Stimulated activated effector memory CD8-positive, alpha-beta T cell treated with anti-CD3 and anti-CD28 coated beads, Interleukin-12 subunit alpha, Interleukin-12 subunit beta, amount 100 ng/mL, for 72 hours (primary cell): ENCODE results near the gene NHS.

Source experiments
- ATAC-seq: fragments of 150-1000 bp; cut with Tn5 transposase; 2 replicates; pipeline ENCODE4 v1.10.0; 2021
- DNase-seq, 2 donors: peaks; one replicate each; pipeline ENCODE4 v3.0.0; 2021 to 2022; ENCODE audit warnings: low spot score in 2 of 2
- H3K27ac Mint-ChIP-seq: one replicate; pipeline ENCODE4 v1.8.0; 2022; ENCODE audit warnings: mild to moderate bottlenecking, mixed read lengths
- H3K36me3 Mint-ChIP-seq: one replicate; pipeline ENCODE4 v1.8.0; 2022; ENCODE audit warnings: mild to moderate bottlenecking, mixed read lengths
- H3K4me1 Mint-ChIP-seq: one replicate; pipeline ENCODE4 v1.8.0; 2022; ENCODE audit warnings: mixed read lengths
- H3K4me3 Mint-ChIP-seq: one replicate; pipeline ENCODE4 v1.8.0; 2022; ENCODE audit warnings: mild to moderate bottlenecking, mixed read lengths
- H3K9me3 Mint-ChIP-seq: one replicate; pipeline ENCODE4 v1.8.0; 2022; ENCODE audit warnings: mixed read lengths

NHS gene

DNA sequence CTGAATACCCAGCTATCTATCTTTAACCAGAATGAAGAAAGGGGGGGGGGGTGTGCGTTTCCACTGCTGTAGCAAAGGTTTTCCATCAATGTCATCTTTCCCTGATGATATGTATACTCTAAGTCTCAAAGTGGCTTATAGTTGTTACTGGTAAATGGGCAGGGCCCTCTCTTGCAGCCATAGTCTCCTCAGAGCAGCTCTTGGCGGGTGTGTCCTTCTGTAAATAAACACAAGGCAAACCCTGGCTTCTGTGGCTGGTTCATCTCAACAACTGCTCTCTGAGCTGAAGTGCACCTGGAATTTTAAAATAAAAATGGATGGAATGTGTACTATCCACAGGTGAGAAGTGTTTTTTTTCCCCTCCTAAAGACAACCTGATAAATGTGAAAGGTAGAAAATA, 304.8 kb downstream of the NHS start:
- Mint-ChIP-seq H3K9me3 (no peaks in the 10 kb centered on the region), H3K27ac (no peak overlapping the region), H3K4me1 (peaks cover 15% of the 10 kb centered on the region), H3K4me3 (no peak overlapping the region), H3K36me3 (no peaks in the 10 kb centered on the region)
- DNase-seq (no peak), ATAC-seq (no peak)

DNA sequence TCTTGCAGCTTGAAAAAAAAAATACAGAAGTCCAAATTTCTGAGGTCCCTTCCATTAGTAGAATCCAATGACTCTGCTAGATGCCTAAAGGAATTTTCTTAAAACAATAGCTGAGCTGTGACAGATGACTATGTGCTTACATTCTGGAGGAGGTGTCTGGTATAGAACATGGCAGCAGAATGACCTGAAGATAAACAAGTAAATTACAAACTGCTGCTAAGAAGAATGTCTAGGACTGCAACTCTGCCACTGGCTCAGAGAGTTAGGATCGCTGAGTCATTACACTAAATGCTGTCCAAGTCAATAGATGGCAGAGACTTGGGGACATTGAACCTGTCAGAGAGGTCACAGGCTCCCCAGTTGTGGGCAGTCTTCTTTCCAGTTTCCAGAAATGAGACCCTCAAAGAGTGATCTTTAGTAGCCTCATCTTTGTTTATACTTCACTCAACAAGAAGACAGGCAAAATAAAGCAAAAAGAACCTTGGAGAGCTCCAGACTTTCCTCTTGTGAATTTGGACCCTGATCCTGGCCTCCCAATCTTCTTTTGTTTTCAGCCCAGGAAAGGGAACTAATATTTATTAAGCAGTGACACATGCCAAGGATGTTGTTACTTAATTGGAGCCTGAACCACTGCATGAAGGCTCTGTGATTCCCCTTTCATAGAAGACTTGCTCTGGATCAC, 305.9 kb downstream of the NHS start:
- H3K4me1 Mint-ChIP-seq, result peaks cover 15% of the 10 kb centered on the region
- no peak overlapping the region for H3K27ac Mint-ChIP-seq
- ATAC-seq (no peak), DNase-seq (no peak)
- H3K4me3 Mint-ChIP-seq, result no peak overlapping the region
- no peaks in the 10 kb centered on the region for H3K9me3 Mint-ChIP-seq
- H3K36me3 Mint-ChIP-seq, result no peaks in the 10 kb centered on the region

DNA sequence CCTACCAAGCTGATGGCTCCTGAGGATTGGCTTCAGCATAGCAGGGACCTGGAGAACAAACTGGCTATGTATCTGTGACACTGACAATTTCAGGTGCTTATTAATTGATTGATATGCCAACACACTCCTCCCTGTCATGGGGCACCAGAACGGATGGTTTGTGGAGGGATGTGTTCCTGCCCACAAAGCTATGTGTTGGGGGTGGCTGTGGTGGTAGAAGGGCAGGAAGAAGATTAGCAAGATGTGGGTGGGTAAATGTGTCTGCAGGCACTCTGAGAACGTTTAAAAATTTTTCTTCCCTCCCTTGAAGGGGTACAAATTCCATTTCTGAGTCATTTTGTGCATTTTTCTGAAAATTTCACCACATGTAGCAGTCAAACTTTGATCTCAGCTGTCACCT, 307.3 kb downstream of the NHS start:
- Mint-ChIP-seq H3K4me1 (peaks cover 15% of the 10 kb centered on the region), H3K4me3 (no peak overlapping the region), H3K27ac (no peak overlapping the region), H3K9me3 (no peaks in the 10 kb centered on the region), H3K36me3 (no peaks in the 10 kb centered on the region)
- ATAC-seq (peak; percentile 61), DNase-seq (no peak)

DNA sequence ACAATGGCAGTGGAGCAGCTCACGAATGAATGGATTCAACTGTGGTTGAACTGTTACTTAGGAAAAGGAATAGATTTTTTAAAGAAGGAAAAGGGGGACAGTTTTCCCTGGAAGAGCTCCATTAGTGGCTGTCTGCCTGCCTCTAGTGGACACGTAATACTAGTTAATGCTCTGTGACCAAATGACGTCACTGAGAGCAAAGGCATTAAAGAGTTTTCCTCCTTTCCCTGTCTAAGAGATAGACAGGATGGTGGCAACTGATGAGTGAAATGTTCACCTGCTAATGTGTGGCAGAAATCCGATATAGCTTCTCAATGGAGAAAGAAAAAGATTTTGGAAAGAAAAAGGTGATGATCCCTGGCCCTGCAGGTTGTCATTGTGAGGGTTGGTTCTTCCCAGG, 310.0 kb downstream of the NHS start:
- ATAC-seq (no peak), DNase-seq (no peak)
- Mint-ChIP-seq H3K9me3 (no peaks in the 10 kb centered on the region), H3K27ac (no peak overlapping the region), H3K4me3 (no peak overlapping the region), H3K4me1 (peaks cover 15% of the 10 kb centered on the region), H3K36me3 (no peaks in the 10 kb centered on the region)

DNA sequence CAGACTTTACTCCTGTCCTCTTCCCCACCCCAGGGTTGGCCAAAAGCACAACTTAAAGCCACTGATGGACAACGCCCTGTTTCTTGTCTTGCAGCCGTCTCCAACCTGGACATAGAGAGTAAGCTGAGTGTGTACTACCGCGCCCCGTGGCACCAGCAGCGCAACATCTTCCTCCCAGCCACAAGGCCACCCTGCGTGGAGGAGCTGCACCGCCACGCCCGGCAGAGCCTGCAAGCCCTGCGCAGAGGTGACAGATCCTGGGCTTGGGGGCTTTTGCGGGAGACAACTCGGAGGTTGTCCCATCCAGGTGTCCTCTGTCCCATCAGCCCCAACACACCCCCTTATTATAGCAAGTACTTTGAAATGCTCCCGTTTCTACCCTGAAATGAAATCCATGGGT, 312.6 kb downstream of the NHS start:
- H3K36me3 Mint-ChIP-seq, result no peaks in the 10 kb centered on the region
- ATAC-seq (no peak), DNase-seq (no peak)
- no peak overlapping the region for H3K27ac Mint-ChIP-seq
- no peaks in the 10 kb centered on the region for H3K9me3 Mint-ChIP-seq
- no peak overlapping the region for H3K4me3 Mint-ChIP-seq
- peaks cover 4% of the 10 kb centered on the region for H3K4me1 Mint-ChIP-seq

DNA sequence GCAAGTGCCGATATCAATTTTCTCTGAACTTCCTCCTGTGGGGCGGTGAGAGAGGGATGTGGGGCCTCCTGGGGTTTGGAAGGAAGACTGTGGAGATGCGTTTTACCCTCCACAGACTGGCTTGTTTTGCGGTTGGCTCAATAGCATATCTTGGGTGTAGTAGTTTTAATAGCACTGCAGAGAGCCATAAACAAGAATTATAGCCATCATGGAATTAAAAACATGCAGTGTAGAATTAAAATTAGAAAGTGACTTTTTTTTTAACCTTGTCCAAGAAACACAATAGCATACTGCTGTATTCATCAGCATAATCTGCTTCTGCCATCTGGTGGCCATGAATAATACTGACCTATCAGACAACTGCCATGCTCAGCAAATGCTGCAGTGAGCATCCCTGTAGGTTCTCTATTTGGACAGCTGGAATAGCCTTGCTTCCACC, 315.0 kb downstream of the NHS start:
- ATAC-seq (no peak), DNase-seq (no peak)
- Mint-ChIP-seq H3K4me3 (no peak overlapping the region), H3K27ac (no peak overlapping the region), H3K36me3 (no peaks in the 10 kb centered on the region), H3K4me1 (no peaks in the 10 kb centered on the region), H3K9me3 (no peaks in the 10 kb centered on the region)

DNA sequence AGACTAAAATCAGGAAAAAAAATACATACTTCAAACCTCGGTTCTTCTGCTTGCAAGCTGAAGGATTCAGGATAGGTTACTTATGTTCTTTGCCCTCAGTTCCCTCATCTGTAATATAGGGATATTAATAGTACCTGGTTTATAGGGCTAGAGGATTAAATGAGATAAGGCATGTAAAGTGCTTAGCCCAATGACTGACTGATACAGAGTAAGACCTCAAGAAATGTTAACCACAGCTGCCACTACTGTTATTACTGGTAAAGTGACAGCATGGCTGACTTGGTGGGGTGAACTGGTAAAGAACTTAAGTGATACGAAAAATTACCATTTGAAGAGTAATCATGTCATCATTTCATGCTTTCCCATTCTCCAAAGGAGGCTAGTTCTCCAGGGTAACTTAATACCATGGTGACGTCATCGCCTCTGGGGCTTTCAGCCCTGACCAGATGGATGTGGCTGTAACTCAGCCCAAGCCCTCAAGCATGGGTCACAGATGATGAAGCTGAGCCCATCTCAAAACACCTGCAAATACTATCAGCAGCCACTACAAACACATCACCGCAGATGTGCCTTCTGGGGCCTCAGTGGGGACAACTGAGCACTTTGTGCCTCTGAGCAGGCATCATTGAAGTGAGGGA, 317.8 kb downstream of the NHS start:
- Mint-ChIP-seq H3K36me3 (no peaks in the 10 kb centered on the region), H3K9me3 (no peaks in the 10 kb centered on the region), H3K4me1 (no peaks in the 10 kb centered on the region), H3K27ac (no peak overlapping the region), H3K4me3 (no peak overlapping the region)
- DNase-seq (no peak), ATAC-seq (peak; percentile 83)

DNA sequence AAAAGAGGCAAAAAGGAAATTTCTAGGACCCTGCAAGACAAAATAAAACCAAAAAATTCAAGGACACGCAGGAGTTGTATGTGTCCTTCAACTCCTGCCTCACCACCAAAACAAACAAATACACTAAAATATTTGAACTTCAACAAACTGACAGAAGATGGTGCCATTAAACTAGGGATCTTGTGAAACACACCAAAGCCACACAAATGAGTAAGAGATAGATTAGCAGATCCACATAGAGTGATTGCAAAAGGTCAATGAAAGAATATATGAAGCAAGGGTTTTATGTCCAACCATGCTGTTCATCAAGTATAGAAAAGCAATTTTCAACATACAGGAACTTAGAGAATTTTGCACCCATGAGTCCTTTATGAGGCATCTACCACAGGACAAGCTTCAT, 322.2 kb downstream of the NHS start:
- no peaks in the 10 kb centered on the region for H3K9me3 Mint-ChIP-seq
- no peak overlapping the region for H3K27ac Mint-ChIP-seq
- H3K36me3 Mint-ChIP-seq, result no peaks in the 10 kb centered on the region
- no peak overlapping the region for H3K4me3 Mint-ChIP-seq
- ATAC-seq (no peak), DNase-seq (no peak)
- no peaks in the 10 kb centered on the region for H3K4me1 Mint-ChIP-seq

DNA sequence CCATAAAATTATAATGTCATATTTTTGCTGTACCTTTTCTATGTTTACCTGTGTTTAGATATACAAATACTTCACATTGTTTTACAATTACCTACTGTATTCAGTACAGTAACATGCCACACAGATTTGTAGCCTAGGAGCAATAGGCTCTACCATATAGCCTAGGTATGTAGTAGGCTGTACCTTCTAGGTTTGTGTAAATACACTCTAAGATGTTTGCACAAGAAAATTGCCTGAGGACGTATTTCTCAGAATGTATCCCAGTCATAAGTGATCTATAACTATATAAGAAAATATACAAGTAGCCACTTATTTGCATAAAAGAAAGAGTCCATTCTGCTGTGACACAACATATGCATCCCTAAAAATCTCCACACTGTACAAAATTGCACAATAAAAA, 326.0 kb downstream of the NHS start:
- H3K4me1 Mint-ChIP-seq, result no peaks in the 10 kb centered on the region
- no peak overlapping the region for H3K27ac Mint-ChIP-seq
- H3K9me3 Mint-ChIP-seq, result no peaks in the 10 kb centered on the region
- no peak for ATAC-seq
- H3K36me3 Mint-ChIP-seq, result no peaks in the 10 kb centered on the region
- DNase-seq, result no peak
- no peak overlapping the region for H3K4me3 Mint-ChIP-seq

DNA sequence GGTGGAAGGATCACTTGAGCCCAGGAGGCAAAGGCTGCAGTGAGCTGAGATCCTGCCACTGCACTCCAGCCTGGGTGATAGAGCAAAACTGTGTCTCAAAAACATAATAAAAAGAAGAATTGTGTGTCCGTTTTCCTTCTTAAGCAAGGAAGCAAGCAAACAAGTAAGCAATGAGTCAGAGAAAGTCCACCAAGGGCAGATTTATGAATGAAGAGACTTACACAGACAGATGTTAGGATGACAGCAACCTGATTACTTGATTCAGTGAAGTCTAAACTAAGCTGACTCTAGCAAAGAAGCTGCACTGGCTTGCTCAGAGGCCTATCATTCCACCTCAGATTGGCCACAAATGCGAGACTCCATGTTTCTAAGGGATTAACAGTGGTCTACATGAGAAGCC, 328.2 kb downstream of the NHS start:
- no peak for ATAC-seq
- no peaks in the 10 kb centered on the region for H3K4me1 Mint-ChIP-seq
- H3K9me3 Mint-ChIP-seq, result no peaks in the 10 kb centered on the region

DNA sequence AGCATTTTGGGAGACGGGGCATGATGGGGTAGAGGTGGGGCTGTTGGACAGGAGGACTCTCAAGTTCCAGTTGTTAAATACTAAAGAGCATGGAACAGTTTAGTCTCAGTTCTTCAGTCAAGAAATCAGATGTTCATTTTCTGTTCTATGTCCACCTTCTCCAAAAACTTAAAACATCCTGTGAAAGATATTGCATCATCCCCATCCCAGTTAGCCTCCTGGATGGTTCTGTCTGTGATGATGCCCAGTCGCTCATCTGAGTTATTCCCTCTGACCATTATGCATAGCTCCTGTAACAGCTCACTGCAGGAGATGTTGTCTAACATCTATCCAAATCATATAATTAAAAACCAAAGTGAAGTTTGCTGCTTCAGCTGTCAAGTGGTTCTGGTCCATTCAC, 330.2 kb downstream of the NHS start:
- Mint-ChIP-seq H3K4me3 (no peak overlapping the region), H3K27ac (no peak overlapping the region), H3K4me1 (no peaks in the 10 kb centered on the region), H3K36me3 (no peaks in the 10 kb centered on the region), H3K9me3 (no peaks in the 10 kb centered on the region)
- DNase-seq, result no peak
- no peak for ATAC-seq

More for the DNA sequence above, 328.2 kb downstream of the NHS start:
- DNase-seq, result no peak
- Mint-ChIP-seq H3K36me3 (no peaks in the 10 kb centered on the region), H3K4me3 (no peak overlapping the region), H3K27ac (no peak overlapping the region)

DNA sequence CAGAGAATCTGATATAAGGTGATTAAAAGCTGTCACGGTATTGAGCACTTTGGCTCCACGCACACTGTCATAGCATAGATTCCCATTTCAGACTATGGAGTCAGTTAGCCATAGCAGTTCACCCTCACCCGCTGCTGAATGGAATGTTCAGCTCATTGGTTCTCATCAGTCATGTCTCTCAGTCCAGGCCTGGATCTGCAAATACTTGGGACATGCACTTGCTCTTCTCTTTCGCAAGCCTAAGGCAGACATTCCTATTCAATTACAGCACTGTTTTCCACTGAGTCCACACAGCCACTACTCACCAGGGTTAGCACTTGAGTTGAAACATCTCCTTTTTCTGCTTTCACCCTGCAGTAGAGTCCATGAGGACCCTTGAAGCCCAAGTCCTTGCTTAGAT, 331.7 kb downstream of the NHS start:
- Mint-ChIP-seq H3K9me3 (no peaks in the 10 kb centered on the region), H3K27ac (no peak overlapping the region), H3K36me3 (no peaks in the 10 kb centered on the region), H3K4me3 (no peak overlapping the region), H3K4me1 (no peaks in the 10 kb centered on the region)
- ATAC-seq, result no peak
- DNase-seq, result no peak

DNA sequence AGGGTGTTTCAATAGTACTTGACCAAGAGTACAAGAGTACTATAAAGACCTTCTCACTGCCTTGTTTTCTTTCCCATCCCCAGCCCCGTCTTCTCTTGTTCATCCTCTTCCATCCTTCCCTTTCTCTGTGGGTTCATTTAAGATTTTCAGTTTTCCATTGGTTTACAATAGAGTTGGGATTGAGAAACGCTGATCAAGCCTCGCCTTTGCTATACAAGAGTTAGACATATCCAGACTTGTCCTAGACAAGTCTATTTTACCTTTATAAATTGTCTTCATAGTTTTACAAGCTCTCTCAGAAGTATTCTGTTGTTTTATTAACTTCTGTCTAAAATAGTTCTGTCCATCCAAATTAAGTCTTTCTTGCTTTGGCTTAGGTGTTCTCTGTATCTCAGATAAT, 332.7 kb downstream of the NHS start:
- H3K4me1 Mint-ChIP-seq, result no peaks in the 10 kb centered on the region
- H3K4me3 Mint-ChIP-seq, result no peak overlapping the region
- ATAC-seq (no peak), DNase-seq (no peak)
- no peaks in the 10 kb centered on the region for H3K36me3 Mint-ChIP-seq
- H3K27ac Mint-ChIP-seq, result no peak overlapping the region
- H3K9me3 Mint-ChIP-seq, result no peaks in the 10 kb centered on the region

DNA sequence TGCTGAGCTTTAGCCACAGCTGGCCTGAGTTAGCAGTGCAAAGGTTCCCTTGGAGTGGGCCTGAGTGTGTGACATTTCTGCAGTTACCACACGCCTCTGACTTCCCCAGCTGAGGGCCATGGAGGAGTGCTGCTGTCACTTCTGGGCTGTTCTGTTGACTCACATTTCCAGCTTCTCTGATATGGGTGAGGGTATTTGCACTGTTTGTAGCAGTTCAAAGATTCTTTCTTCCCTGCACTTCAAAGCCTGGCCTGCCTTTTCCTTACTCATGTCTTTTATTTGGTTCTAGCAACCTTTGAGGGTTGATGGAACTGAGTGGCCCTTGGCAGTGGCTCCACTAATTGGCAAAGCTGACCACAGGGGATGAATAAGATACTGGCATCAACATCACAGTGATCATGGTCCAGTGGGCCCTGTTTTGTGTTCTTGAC, 335.9 kb downstream of the NHS start:
- no peak for ATAC-seq
- Mint-ChIP-seq H3K27ac (no peak overlapping the region), H3K36me3 (no peaks in the 10 kb centered on the region), H3K9me3 (no peaks in the 10 kb centered on the region), H3K4me3 (no peak overlapping the region), H3K4me1 (no peaks in the 10 kb centered on the region)
- DNase-seq, result no peak

DNA sequence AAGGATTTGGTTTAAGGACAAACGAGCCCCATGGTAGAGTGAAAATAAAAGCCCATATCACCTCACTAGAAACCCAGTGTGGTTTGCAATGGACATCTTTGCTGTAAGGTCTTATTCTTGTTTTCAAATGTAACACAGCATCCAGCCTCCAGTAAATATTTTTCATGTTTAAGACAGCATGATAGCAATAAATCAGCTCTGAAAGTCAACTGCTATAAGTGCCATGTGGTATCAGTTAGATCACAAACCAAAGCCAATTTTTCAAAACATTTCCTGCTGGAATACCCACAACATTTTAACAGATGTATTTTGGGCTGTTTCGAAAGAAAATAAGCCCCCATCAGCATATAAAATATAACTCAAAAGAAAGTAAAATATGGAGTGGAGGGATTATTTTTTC, 338.3 kb downstream of the NHS start:
- H3K4me3 Mint-ChIP-seq, result no peak overlapping the region
- DNase-seq (no peak), ATAC-seq (no peak)
- no peaks in the 10 kb centered on the region for H3K4me1 Mint-ChIP-seq
- no peaks in the 10 kb centered on the region for H3K36me3 Mint-ChIP-seq
- H3K27ac Mint-ChIP-seq, result no peak overlapping the region
- H3K9me3 Mint-ChIP-seq, result no peaks in the 10 kb centered on the region

DNA sequence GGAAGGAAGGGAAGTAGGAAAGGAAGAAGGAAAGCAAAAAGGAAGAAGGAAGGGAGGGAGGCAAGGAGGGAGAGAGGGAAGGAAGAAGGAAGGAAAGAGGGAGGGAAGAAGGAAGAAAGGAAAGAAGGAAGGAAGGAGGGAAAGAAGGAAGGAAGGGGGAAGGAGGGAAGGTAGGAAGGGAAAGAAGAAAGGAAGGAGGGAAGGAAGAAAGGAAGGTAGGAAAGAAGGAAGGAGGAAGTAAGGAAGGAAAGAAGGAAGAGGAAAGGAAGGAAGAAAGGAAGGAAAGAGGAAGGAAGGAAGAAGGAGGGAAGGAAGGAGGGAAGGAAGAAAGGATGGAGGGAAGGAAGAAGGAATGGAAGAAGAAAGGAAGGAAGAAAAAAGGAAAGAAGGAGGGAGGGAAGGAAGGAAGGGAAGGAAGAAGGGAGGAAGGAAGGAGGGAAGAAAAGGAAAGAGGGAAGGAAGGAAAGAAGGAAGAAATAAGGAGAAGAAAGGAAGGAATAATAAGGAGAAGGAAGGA, 343.7 kb downstream of the NHS start:
- no peaks in the 10 kb centered on the region for H3K4me1 Mint-ChIP-seq
- DNase-seq (no peak), ATAC-seq (no peak)
- no peak overlapping the region for H3K27ac Mint-ChIP-seq
- no peaks in the 10 kb centered on the region for H3K36me3 Mint-ChIP-seq
- no peak overlapping the region for H3K4me3 Mint-ChIP-seq
- H3K9me3 Mint-ChIP-seq, result no peaks in the 10 kb centered on the region
